DND-41 (cell line): Measurements from ENCODE around the gene WBP1L.

ENCODE experiments used
- ATAC-seq: fragments of 200-7000 bp; cut with Tn5 transposase; 3 replicates; pipeline ENCODE4 v1.9.1; 2021; ENCODE audit warnings: low read depth; ENCODE audit not compliant: insufficient read depth
- DNase-seq: peaks from one replicate; pipeline ENCODE4 v3.0.0-alpha.2; 2020
- H2AFZ ChIP-seq: 2 replicates; pipeline ENCODE4 v1.6.0; 2012; ENCODE audit warnings: low read depth, low read length
- H3K27ac ChIP-seq: 2 replicates; pipeline ENCODE4 v1.5.1; 2012; ENCODE audit warnings: low read length, inconsistent platforms
- H3K27me3 ChIP-seq: fragments of 200-600 bp; sonication (generic); 2 replicates; pipeline ENCODE4 v1.6.0; 2012; ENCODE audit warnings: low read length, mild to moderate bottlenecking, inconsistent platforms; ENCODE audit not compliant: insufficient read depth, poor library complexity
- H3K36me3 ChIP-seq: 2 replicates; pipeline ENCODE4 v1.5.1; 2012; ENCODE audit warnings: low read length, inconsistent platforms; ENCODE audit not compliant: insufficient read depth
- H3K4me1 ChIP-seq: 2 replicates; pipeline ENCODE4 v1.5.1; 2012; ENCODE audit warnings: mild to moderate bottlenecking, low read length; ENCODE audit not compliant: insufficient read depth
- H3K4me2 ChIP-seq: 2 replicates; pipeline ENCODE4 v1.6.0; 2012; ENCODE audit warnings: mild to moderate bottlenecking, moderate library complexity, low read length, inconsistent platforms; ENCODE audit not compliant: insufficient read depth
- H3K4me3 ChIP-seq, 2 experiments: fragments of 200-600 bp in 1 of 2; shearing (Covaris generic) in 1 of 2; 2 replicates each; pipeline ENCODE4 v1.5.1; 2012 to 2016; ENCODE audit warnings: inconsistent platforms in 2 of 2, low read length in 2 of 2, mild to moderate bottlenecking in 2 of 2, low read depth in 1 of 2, moderate library complexity in 1 of 2
- H3K79me2 ChIP-seq: 2 replicates; pipeline ENCODE4 v1.6.0; 2012; ENCODE audit warnings: low read length, inconsistent platforms; ENCODE audit not compliant: insufficient read depth
- H3K9ac ChIP-seq: 2 replicates; pipeline ENCODE4 v1.6.0; 2012; ENCODE audit warnings: low read depth, mild to moderate bottlenecking, inconsistent platforms, low read length, moderate library complexity
- H3K9me3 ChIP-seq: 2 replicates; pipeline ENCODE4 v1.5.1; 2012; ENCODE audit warnings: low read length, moderate library complexity, mild to moderate bottlenecking, inconsistent platforms; ENCODE audit not compliant: insufficient read depth, severe bottlenecking
- H4K20me1 ChIP-seq: 2 replicates; pipeline ENCODE4 v1.6.0; 2012; ENCODE audit warnings: low read length; ENCODE audit not compliant: insufficient read depth
- EZH2 ChIP-seq: IDR thresholded peaks from 3 replicates; pipeline ENCODE4 v1.6.1; 2012; ENCODE audit warnings: borderline replicate concordance, low read depth, mild to moderate bottlenecking, moderate library complexity, low read length, inconsistent platforms; ENCODE audit not compliant: severe bottlenecking
- TF ChIP-seq, protein P1 (sequence below): IDR thresholded peaks from 2 replicates; pipeline ENCODE4 v1.5.1; 2012; ENCODE audit warnings: borderline replicate concordance, low read length, moderate library complexity, mild to moderate bottlenecking; ENCODE audit not compliant: poor library complexity, severe bottlenecking; ENCODE audit errors: extremely low read depth

Gene WBP1L

DNA sequence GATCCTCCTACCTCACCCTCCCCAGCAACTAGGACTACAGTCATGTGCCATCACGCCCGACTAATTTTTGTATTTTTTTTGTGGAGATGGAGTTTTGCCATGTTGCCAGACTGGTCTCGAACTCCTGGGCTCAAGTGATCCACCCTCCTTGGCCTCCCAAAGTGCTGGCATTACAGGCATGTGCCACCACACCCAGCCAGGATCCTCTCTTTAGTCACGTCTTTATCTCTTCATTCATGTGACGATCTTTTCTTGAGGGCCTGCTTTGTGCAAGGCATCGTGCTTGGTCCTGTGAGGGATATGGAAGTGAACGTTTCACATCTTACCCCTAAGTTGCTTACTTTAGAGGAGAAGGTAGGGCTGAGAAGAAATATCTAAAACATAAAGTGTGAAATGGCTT is 21.6 kb downstream of the WBP1L start:
- Histone ChIP-seq H3K9me3 (no peaks in the 10 kb centered on the region), H3K79me2 (peaks cover 62% of the 10 kb centered on the region), H4K20me1 (peaks cover 5% of the 10 kb centered on the region; the same call in 1 of the 2 replicates), H3K36me3 (peaks cover 10% of the 10 kb centered on the region; the same call in 1 of the 2 replicates), H3K27ac (no peak overlapping the region), H3K4me3 (no peak overlapping the region), H2AFZ (no peak overlapping the region), H3K4me2 (no peak overlapping the region), H3K27me3 (no peaks in the 10 kb centered on the region), H3K4me1 (peaks cover 7% of the 10 kb centered on the region; the same call in 1 of the 2 replicates), H3K9ac (no peak overlapping the region)
- ATAC-seq (no peak), DNase-seq (no peak)
- TF ChIP-seq, protein P1, sequence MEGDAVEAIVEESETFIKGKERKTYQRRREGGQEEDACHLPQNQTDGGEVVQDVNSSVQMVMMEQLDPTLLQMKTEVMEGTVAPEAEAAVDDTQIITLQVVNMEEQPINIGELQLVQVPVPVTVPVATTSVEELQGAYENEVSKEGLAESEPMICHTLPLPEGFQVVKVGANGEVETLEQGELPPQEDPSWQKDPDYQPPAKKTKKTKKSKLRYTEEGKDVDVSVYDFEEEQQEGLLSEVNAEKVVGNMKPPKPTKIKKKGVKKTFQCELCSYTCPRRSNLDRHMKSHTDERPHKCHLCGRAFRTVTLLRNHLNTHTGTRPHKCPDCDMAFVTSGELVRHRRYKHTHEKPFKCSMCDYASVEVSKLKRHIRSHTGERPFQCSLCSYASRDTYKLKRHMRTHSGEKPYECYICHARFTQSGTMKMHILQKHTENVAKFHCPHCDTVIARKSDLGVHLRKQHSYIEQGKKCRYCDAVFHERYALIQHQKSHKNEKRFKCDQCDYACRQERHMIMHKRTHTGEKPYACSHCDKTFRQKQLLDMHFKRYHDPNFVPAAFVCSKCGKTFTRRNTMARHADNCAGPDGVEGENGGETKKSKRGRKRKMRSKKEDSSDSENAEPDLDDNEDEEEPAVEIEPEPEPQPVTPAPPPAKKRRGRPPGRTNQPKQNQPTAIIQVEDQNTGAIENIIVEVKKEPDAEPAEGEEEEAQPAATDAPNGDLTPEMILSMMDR = no peak
- TF ChIP-seq EZH2 = no peak

- ATAC-seq (no peak), DNase-seq (no peak)
- H3K9me3 ChIP-seq = no peaks in the 10 kb centered on the region
- H2AFZ ChIP-seq = no peak overlapping the region
- peaks cover 7% of the 10 kb centered on the region; the same call in 1 of the 2 replicates for H3K4me1 ChIP-seq
- H3K9ac ChIP-seq = no peak overlapping the region
- H3K27ac ChIP-seq = no peak overlapping the region
- H3K4me2 ChIP-seq = no peak overlapping the region
- H3K36me3 ChIP-seq = peaks cover 7% of the 10 kb centered on the region; the same call in 1 of the 2 replicates
- no peaks in the 10 kb centered on the region for H3K27me3 ChIP-seq
- H3K4me3 ChIP-seq = no peak overlapping the region
- TF ChIP-seq, protein P1 = no peak
- no peak for TF ChIP-seq EZH2
- H4K20me1 ChIP-seq = peaks cover 5% of the 10 kb centered on the region; the same call in 1 of the 2 replicates
- H3K79me2 ChIP-seq = peaks cover 55% of the 10 kb centered on the region
Measured at GRCh38 chr10:102767428-102768160, 23.8 kb downstream of the WBP1L start.

- H3K27ac ChIP-seq = no peak overlapping the region
- peaks cover 55% of the 10 kb centered on the region for H3K79me2 ChIP-seq
- H3K9me3 ChIP-seq = no peaks in the 10 kb centered on the region
- peaks cover 13% of the 10 kb centered on the region for H3K4me1 ChIP-seq
- DNase-seq = no peak
- no peaks in the 10 kb centered on the region for H3K27me3 ChIP-seq
- TF ChIP-seq, protein P1 = no peak
- no peak for TF ChIP-seq EZH2
- H4K20me1 ChIP-seq = peaks cover 3% of the 10 kb centered on the region; the same call in 1 of the 2 replicates
- H3K36me3 ChIP-seq = peaks cover 4% of the 10 kb centered on the region; the same call in 1 of the 2 replicates
- no peak for ATAC-seq
- H3K9ac ChIP-seq = no peak overlapping the region
- no peak overlapping the region for H3K4me2 ChIP-seq
- no peak overlapping the region for H2AFZ ChIP-seq
- H3K4me3 ChIP-seq = no peak overlapping the region
Measured at GRCh38 chr10:102769375-102770107, 25.8 kb downstream of the WBP1L start.
